CD14-positive monocyte (primary cell): ENCODE results near the gene THRB. TPM values are rescaled to one million over a fixed set of nuclear protein-coding genes. Genes with fewer than 3 reads are reported as not detected.

ENCODE experiments used
- DNase-seq, 3 donors: peaks; one replicate each; pipeline ENCODE4 v3.0.0-alpha.2; 2011 to 2022
- H2AFZ ChIP-seq: 2 replicates; pipeline ENCODE4 v1.6.0; 2012; ENCODE audit warnings: mild to moderate bottlenecking, low read depth, low read length, inconsistent platforms; ENCODE audit not compliant: insufficient read depth, poor library complexity, severe bottlenecking
- H3K27ac ChIP-seq, 2 donors: 1 replicate in 1 of 2; 2 replicates in 1 of 2; pipeline ENCODE4 v1.5.1; 2012 to 2013; ENCODE audit warnings: low read length in 2 of 2, control low read depth in 1 of 2, inconsistent platforms in 1 of 2, low read depth in 1 of 2, mild to moderate bottlenecking in 1 of 2
- H3K27me3 ChIP-seq, 2 donors: one replicate each; pipeline versions ENCODE4 v1.6.0 to v1.6.1; 2011 to 2013; ENCODE audit warnings: low read length in 2 of 2; ENCODE audit not compliant: control insufficient read depth in 2 of 2, insufficient read depth in 2 of 2
- H3K36me3 ChIP-seq, 2 donors: replicated peaks in 1 of 2; 1 replicate in 1 of 2; 2 replicates in 1 of 2; pipeline versions ENCODE4 v1.5.1 to v1.6.1; 2012 to 2013; ENCODE audit warnings: low read length in 2 of 2, control low read depth in 1 of 2, inconsistent platforms in 1 of 2, mild to moderate bottlenecking in 1 of 2; ENCODE audit not compliant: insufficient read depth in 2 of 2, control insufficient read depth in 1 of 2
- H3K4me1 ChIP-seq, 2 donors: 1 replicate in 1 of 2; 2 replicates in 1 of 2; pipeline versions ENCODE4 v1.5.1 to v1.6.1; 2012 to 2013; ENCODE audit warnings: low read length in 2 of 2, control low read depth in 1 of 2, inconsistent platforms in 1 of 2, mild to moderate bottlenecking in 1 of 2, moderate library complexity in 1 of 2; ENCODE audit not compliant: insufficient read depth in 2 of 2, control insufficient read depth in 1 of 2
- H3K4me2 ChIP-seq: replicated peaks from 2 replicates; pipeline ENCODE3; 2012; ENCODE audit warnings: low read length, moderate library complexity, mild to moderate bottlenecking; ENCODE audit not compliant: poor library complexity, severe bottlenecking; ENCODE audit errors: extremely low read depth
- H3K4me3 ChIP-seq, 3 experiments: fragments of 200-600 bp in 1 of 3; sonication (generic) in 1 of 3; replicated peaks in 1 of 3; 1 replicate in 2 of 3; 2 replicates in 1 of 3; pipeline ENCODE4 v1.5.1; 2011 to 2013; ENCODE audit warnings: low read length in 3 of 3, mild to moderate bottlenecking in 3 of 3, control low read depth in 2 of 3, low read depth in 2 of 3, inconsistent platforms in 1 of 3, moderate library complexity in 1 of 3
- H3K79me2 ChIP-seq: 2 replicates; pipeline ENCODE4 v1.6.0; 2012; ENCODE audit warnings: mild to moderate bottlenecking, control low read depth, inconsistent platforms, low read length, moderate library complexity; ENCODE audit not compliant: insufficient read depth
- H3K9ac ChIP-seq: 2 replicates; pipeline ENCODE4 v1.6.0; 2017; ENCODE audit warnings: low read length, mild to moderate bottlenecking; ENCODE audit not compliant: insufficient read depth, poor library complexity, severe bottlenecking
- H3K9me3 ChIP-seq, 2 donors: replicated peaks in 1 of 2; 1 replicate in 1 of 2; 2 replicates in 1 of 2; pipeline versions ENCODE4 v1.5.1 to v1.6.1; 2012 to 2013; ENCODE audit warnings: low read length in 2 of 2, control low read depth in 1 of 2; ENCODE audit not compliant: control insufficient read depth in 1 of 2, insufficient read depth in 1 of 2
- H4K20me1 ChIP-seq: 2 replicates; pipeline ENCODE4 v1.6.0; 2012; ENCODE audit warnings: mild to moderate bottlenecking, low read length, control low read depth, moderate library complexity; ENCODE audit not compliant: insufficient read depth
- H3K27ac Mint-ChIP-seq, 7 donors: one replicate each; pipeline ENCODE4 v1.8.0; 2020; ENCODE audit warnings: mild to moderate bottlenecking in 7 of 7, mixed read lengths in 7 of 7, moderate library complexity in 6 of 7, inconsistent platforms in 2 of 7
- H3K27me3 Mint-ChIP-seq, 3 donors: one replicate each; pipeline ENCODE4 v1.8.0; 2021 to 2022; ENCODE audit warnings: low read depth in 3 of 3, mild to moderate bottlenecking in 3 of 3, mixed read lengths in 3 of 3, moderate library complexity in 3 of 3, inconsistent platforms in 1 of 3
- H3K36me3 Mint-ChIP-seq, 2 donors: one replicate each; pipeline ENCODE4 v1.8.0; 2020; ENCODE audit warnings: mixed read lengths in 2 of 2, inconsistent platforms in 1 of 2, mild to moderate bottlenecking in 1 of 2
- H3K4me1 Mint-ChIP-seq: one replicate; pipeline ENCODE4 v1.8.0; 2020; ENCODE audit warnings: mild to moderate bottlenecking, mixed read lengths
- H3K4me3 Mint-ChIP-seq, 2 donors: one replicate each; pipeline ENCODE4 v1.8.0; 2020; ENCODE audit warnings: mild to moderate bottlenecking in 2 of 2, mixed read lengths in 2 of 2, moderate library complexity in 1 of 2
- H3K9me3 Mint-ChIP-seq, 7 donors: one replicate each; pipeline ENCODE4 v1.8.0; 2020 to 2022; ENCODE audit warnings: mixed read lengths in 7 of 7, mild to moderate bottlenecking in 6 of 7, moderate library complexity in 6 of 7, inconsistent platforms in 2 of 7
- CTCF ChIP-seq: fragments of 200-600 bp; IDR thresholded peaks from one replicate; pipeline ENCODE4 v1.8.0; 2022; ENCODE audit warnings: antibody characterized with exemption, mild to moderate bottlenecking
- WGBS: methylation state at CpG from one replicate; pipeline ENCODE4 v1.1.5; 2013; ENCODE audit warnings: missing lambda C conversion rate; ENCODE audit not compliant: insufficient coverage; 5-methylcytosine and 5-hydroxymethylcytosine counted together
- intact Hi-C, 2 donors: fragments of 100-400 bp; cut with micrococcal nuclease; formaldehyde crosslinking; loops; one replicate each; pipeline versions ENCODE4 v1.15.0 to v1.15.1; 2023
- polyA plus RNA-seq, 3 donors: library from polyadenylated mRNA; depleted of rRNA in 1 of 3; unstranded in 2 of 3; stranded (reverse) in 1 of 3; fragments of 300-500 nt in 2 of 3; fragments of >200 nt in 1 of 3; fragmentation: Illumina TruSeq in 2 of 3; gene quantifications; 1 replicate in 2 of 3; 2 replicates in 1 of 3; pipeline ENCODE4 v1.2.3, GENCODE V29; 2012 to 2021
- small RNA-seq: library from RNA; depleted of rRNA; stranded (forward); fragments of <200 nt; gene quantifications from one replicate; pipeline ENCODE3, GENCODE V24; 2012; ENCODE audit warnings: low read depth; ENCODE audit not compliant: insufficient read length

Gene THRB
- polyA plus RNA-seq, 3 donors = 0.05 TPM; not detected in 2

- no peaks in the 10 kb centered on the region for H3K4me1 ChIP-seq
- no peaks in the 10 kb centered on the region for H3K36me3 Mint-ChIP-seq
- no peak overlapping the region for H3K4me2 ChIP-seq
- no peaks in the 10 kb centered on the region for H3K9me3 ChIP-seq
- H2AFZ ChIP-seq = no peak overlapping the region
- H3K79me2 ChIP-seq = no peaks in the 10 kb centered on the region
- no peaks in the 10 kb centered on the region for H3K27me3 ChIP-seq
- H3K36me3 ChIP-seq = no peaks in the 10 kb centered on the region
- no peak overlapping the region for H3K4me3 Mint-ChIP-seq
- no peak overlapping the region for H3K27ac ChIP-seq
- H3K4me1 Mint-ChIP-seq = peaks cover 2% of the 10 kb centered on the region
- no peak overlapping the region for H3K4me3 ChIP-seq
- 81% methylated on average over 1 of the region's 3 CpGs for WGBS
- H4K20me1 ChIP-seq = no peaks in the 10 kb centered on the region
- intact Hi-C loops = no loop called here
- no peak overlapping the region for H3K9ac ChIP-seq
- no peak for DNase-seq
- H3K9me3 Mint-ChIP-seq = peaks cover 0 to 3% (median 0%) of the 10 kb centered on the region in 7 donors
- no peak for TF ChIP-seq CTCF
- H3K27ac Mint-ChIP-seq = no peak overlapping the region
- H3K27me3 Mint-ChIP-seq = peaks cover 0 to 3% (median 0%) of the 10 kb centered on the region in 3 donors
Measured at GRCh38 chr3:24067483-24067882, 427.2 kb downstream of the THRB start.

Small RNA genes lying within 50 kb of the gene (small RNA-seq; reads per million reads assigned to genes)
- not detected for gene MIR4792
